Measurements from ENCODE around the gene APLN.

DNA sequence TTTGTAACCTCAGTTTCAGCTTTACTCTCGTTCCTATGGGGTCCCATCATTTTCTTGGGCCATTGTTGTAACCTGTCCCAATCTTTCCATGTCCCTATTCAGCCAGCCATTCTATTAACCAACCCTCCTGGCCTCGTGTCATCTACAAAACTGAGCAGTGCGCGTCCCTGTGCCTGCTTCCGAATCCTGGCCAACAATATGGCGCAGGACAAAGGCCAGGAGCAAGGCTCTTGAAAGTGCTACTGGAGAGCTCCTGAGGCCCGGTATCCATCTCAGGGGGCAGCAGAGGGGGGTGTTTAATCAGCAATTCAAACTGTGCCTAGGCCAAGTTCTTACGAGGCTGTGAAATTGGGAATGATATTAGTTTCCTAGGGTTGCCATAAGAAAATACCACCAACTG is 41.2 kb upstream of the APLN start:
- TF ChIP-seq POLR2AphosphoS5 (IDR thresholded peaks at IDR 0.05; ENCODE audit: low read depth, low read length) (no peak), POLR2A (IDR thresholded peaks at IDR 0.05; ENCODE audit: low read depth, low read length) (no peak), TAF1 (IDR thresholded peaks at IDR 0.05; ENCODE audit: borderline replicate concordance, low read depth, low read length) (no peak)
